B cell (primary cell): ENCODE data around the gene NDUFAF7. TPM values are rescaled to one million over a fixed set of nuclear protein-coding genes. Genes with fewer than 3 reads are reported as not detected.
"Not testable (repeated sequence)": the region's sequence is repeated elsewhere in the genome, so short reads cannot be mapped to it uniquely, and the experiment has no call there.

ENCODE experiments used
- ATAC-seq: fragments of 200-7000 bp; cut with Tn5 transposase; one replicate; pipeline ENCODE4 v1.10.0; 2021; ENCODE audit warnings: low read depth, mild to moderate bottlenecking, moderate number of reproducible peaks, moderate library complexity
- CTCF ChIA-PET: fragments of 350-600 bp; sonication (Branson Sonifier 250); formaldehyde crosslinking; loops from one replicate; lab custom pipeline; 2021; ENCODE audit warnings: antibody characterized with exemption, inconsistent platforms; lab: Charles Lee
- POLR2A ChIA-PET: fragments of 350-600 bp; sonication (Branson Sonifier 250); formaldehyde crosslinking; loops from one replicate; lab custom pipeline; 2021; ENCODE audit warnings: antibody characterized with exemption; lab: Charles Lee
- DNase-seq: peaks from one replicate; pipeline ENCODE4 v3.0.0; 2013
- H2AFZ ChIP-seq: 2 replicates; pipeline ENCODE4 v1.6.1; 2012; ENCODE audit warnings: mild to moderate bottlenecking, low read depth, low read length; ENCODE audit not compliant: insufficient read depth, poor library complexity, severe bottlenecking
- H3K27ac ChIP-seq, 2 donors: 1 replicate in 1 of 2; 2 replicates in 1 of 2; pipeline ENCODE4 v1.5.1; 2012 to 2013; ENCODE audit warnings: low read length in 2 of 2, mild to moderate bottlenecking in 2 of 2, moderate library complexity in 1 of 2
- H3K27me3 ChIP-seq, 4 experiments: fragments of 200-600 bp in 1 of 4; sonication (generic) in 1 of 4; replicated peaks in 1 of 4; 1 replicate in 2 of 4; 2 replicates in 2 of 4; pipeline versions ENCODE4 v1.6.1 to v1.7.0; 2013 to 2016; ENCODE audit warnings: low read length in 3 of 4, mild to moderate bottlenecking in 2 of 4, mixed read lengths in 1 of 4, moderate library complexity in 1 of 4; ENCODE audit not compliant: insufficient read depth in 4 of 4, control insufficient read depth in 3 of 4; ENCODE audit errors: control extremely low read depth in 1 of 4
- H3K36me3 ChIP-seq, 2 experiments: replicated peaks in 1 of 2; 1 replicate in 1 of 2; 2 replicates in 1 of 2; pipeline versions ENCODE4 v1.6.1 to v1.7.1; 2013; ENCODE audit warnings: low read length in 1 of 2; ENCODE audit not compliant: insufficient read depth in 2 of 2, control insufficient read depth in 1 of 2; ENCODE audit errors: control extremely low read depth in 1 of 2, extremely low read depth in 1 of 2
- H3K4me1 ChIP-seq, 2 donors: fragments of 200-600 bp in 1 of 2; sonication (generic) in 1 of 2; 1 replicate in 1 of 2; 2 replicates in 1 of 2; pipeline versions ENCODE4 v1.5.1 to v1.6.1; 2013 to 2017; ENCODE audit warnings: low read length in 2 of 2; ENCODE audit not compliant: control insufficient read depth in 2 of 2, insufficient read depth in 2 of 2
- H3K4me2 ChIP-seq: replicated peaks from 2 replicates; pipeline ENCODE3; 2012; ENCODE audit warnings: mild to moderate bottlenecking, low read depth, low read length; ENCODE audit not compliant: poor library complexity, severe bottlenecking
- H3K4me3 ChIP-seq, 5 experiments: fragments of 200-600 bp in 1 of 5; sonication (generic) in 1 of 5; 1 replicate in 3 of 5; 2 replicates in 2 of 5; pipeline versions ENCODE4 v1.5.1 to v1.7.0; 2011 to 2016; ENCODE audit warnings: low read length in 4 of 5, mild to moderate bottlenecking in 4 of 5, low read depth in 2 of 5, control low read depth in 1 of 5, moderate library complexity in 1 of 5; ENCODE audit not compliant: insufficient read depth in 1 of 5; ENCODE audit errors: control extremely low read depth in 1 of 5, extremely low read depth in 1 of 5
- H3K79me2 ChIP-seq: fragments of 200-600 bp; sonication (generic); one replicate; pipeline ENCODE4 v1.6.0; 2016; ENCODE audit warnings: low read length; ENCODE audit not compliant: control insufficient read depth, insufficient read depth
- H3K9ac ChIP-seq: fragments of 200-600 bp; sonication (generic); 2 replicates; pipeline ENCODE4 v1.6.1; 2017; ENCODE audit warnings: mild to moderate bottlenecking, low read length, moderate library complexity
- H3K9me3 ChIP-seq, 3 donors: one replicate each; pipeline versions ENCODE4 v1.6.1 to v1.7.1; 2013; ENCODE audit warnings: low read length in 2 of 3; ENCODE audit not compliant: control insufficient read depth in 2 of 3, insufficient read depth in 1 of 3; ENCODE audit errors: control extremely low read depth in 1 of 3
- H4K20me1 ChIP-seq: 2 replicates; pipeline ENCODE4 v1.6.0; 2012; ENCODE audit warnings: mild to moderate bottlenecking, low read length; ENCODE audit not compliant: insufficient read depth, control insufficient read depth, poor library complexity, severe bottlenecking
- H3K27ac Mint-ChIP-seq: one replicate; pipeline ENCODE4 v1.8.0; 2021; ENCODE audit warnings: mixed read lengths
- H3K27me3 Mint-ChIP-seq: one replicate; pipeline ENCODE4 v1.8.0; 2021; ENCODE audit warnings: mixed read lengths
- H3K4me1 Mint-ChIP-seq: one replicate; pipeline ENCODE4 v1.8.0; 2021; ENCODE audit warnings: mixed read lengths
- H3K4me3 Mint-ChIP-seq: one replicate; pipeline ENCODE4 v1.8.0; 2021; ENCODE audit warnings: mixed read lengths
- H3K9me3 Mint-ChIP-seq: one replicate; pipeline ENCODE4 v1.8.0; 2022; ENCODE audit warnings: mixed read lengths; ENCODE audit not compliant: insufficient read depth
- CTCF ChIP-seq: fragments of 200-600 bp; IDR thresholded peaks from one replicate; pipeline ENCODE4 v1.8.0; 2022; ENCODE audit warnings: antibody characterized with exemption, mild to moderate bottlenecking
- EZH2 ChIP-seq: IDR thresholded peaks from 2 replicates; pipeline ENCODE4 v1.6.1; 2012; ENCODE audit warnings: borderline replicate concordance, low read depth, mild to moderate bottlenecking, moderate library complexity, low read length; ENCODE audit not compliant: insufficient read depth, poor library complexity, severe bottlenecking
- WGBS: methylation state at CpG from one replicate; pipeline ENCODE4 v1.1.5; 2013; ENCODE audit warnings: missing lambda C conversion rate; ENCODE audit not compliant: insufficient coverage; 5-methylcytosine and 5-hydroxymethylcytosine counted together
- intact Hi-C: fragments of 100-400 bp; cut with micrococcal nuclease; formaldehyde crosslinking; loops from one replicate; pipeline ENCODE4 v1.10.0; 2022
- polyA plus RNA-seq: library from polyadenylated mRNA; depleted of rRNA; stranded (reverse); fragments of >200 nt; gene quantifications from 2 replicates; pipeline ENCODE4 v1.2.3, GENCODE V29; 2012
- total RNA-seq, 2 donors: library from RNA; stranded (reverse); fragments of 120-200 nt in 1 of 2; gene quantifications; 1 replicate in 1 of 2; 2 replicates in 1 of 2; pipeline versions ENCODE4 v1.2.3 to v1.2.4, GENCODE V29; 2013 to 2022

NDUFAF7 gene
- total and polyA plus RNA-seq, 2 donors (not counting 1 experiment from before 2014, with no cell fraction given) = 12.2 to 35.4 TPM

- CTCF ChIA-PET = interaction anchor here (1.1 to 5.0 kb wide), 6 partner anchors 62 to 661 kb away, joined by 3 to 29 read pairs (median 4); no protein-coding TSS in a partner anchor
- DNase-seq = peak; percentile 34
- Histone ChIP-seq H3K9me3 (no peaks in the 10 kb centered on the region), H3K4me3 (no peak overlapping the region), H3K27ac (no peak overlapping the region), H3K4me2 (no peak overlapping the region), H3K79me2 (peaks cover 11% of the 10 kb centered on the region), H3K36me3 (peaks cover 2 to 42% of the 10 kb centered on the region in 2 experiments), H4K20me1 (no peaks in the 10 kb centered on the region), H2AFZ (no peak overlapping the region), H3K27me3 (no peaks in the 10 kb centered on the region), H3K4me1 (no peaks in the 10 kb centered on the region), H3K9ac (no peak overlapping the region)
- TF ChIP-seq EZH2 (no peak), CTCF (no peak)
- Mint-ChIP-seq H3K27me3 (no peaks in the 10 kb centered on the region), H3K4me3 (no peak overlapping the region), H3K9me3 (no peaks in the 10 kb centered on the region), H3K27ac (no peak overlapping the region), H3K4me1 (peaks cover 14% of the 10 kb centered on the region)
- POLR2A ChIA-PET = no interaction called here
- ATAC-seq = peak; percentile 54
- intact Hi-C loops = loop anchor here (1.0 to 2.0 kb wide), 3 partner anchors 37 to 589 kb away; partner anchors contain the start of gene PRKD3
- no CpG with 5 or more reads among the region's 2 CpGs for WGBS
Measured at GRCh38 chr2:37287966-37288365, 56.5 kb downstream of the NDUFAF7 start.

DNA sequence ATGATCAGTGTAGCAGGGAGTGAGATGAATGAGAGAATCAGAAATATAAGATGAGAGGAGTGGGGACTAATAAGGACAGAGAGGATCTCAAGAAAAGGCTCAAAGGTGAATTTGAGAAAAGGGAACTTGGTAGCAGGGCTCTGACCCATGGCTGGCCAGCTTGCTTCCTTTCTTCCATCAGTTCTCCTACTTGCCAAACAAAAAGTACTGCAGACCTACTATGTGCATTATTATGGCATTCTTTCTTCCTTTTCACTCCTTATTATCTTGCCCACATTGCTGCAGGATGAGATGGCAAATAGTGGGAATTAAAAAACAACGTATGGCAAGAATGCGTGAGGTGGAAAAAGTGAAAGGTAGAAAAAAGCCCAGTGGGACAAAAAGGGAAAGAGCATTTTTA is 60.2 kb downstream of the NDUFAF7 start:
- ChIA-PET POLR2A (no interaction called here), CTCF (interaction anchor here (0.8 to 1.3 kb wide), 2 partner anchors 104 to 105 kb away, joined by 3 to 4 read pairs; no protein-coding TSS in a partner anchor)
- Histone ChIP-seq H3K9ac (no peak overlapping the region), H3K4me1 (peaks cover 6 to 10% of the 10 kb centered on the region in 2 donors), H3K36me3 (peaks cover 0 to 29% of the 10 kb centered on the region in 2 experiments), H3K9me3 (no peaks in the 10 kb centered on the region), H3K27ac (no peak overlapping the region), H3K4me3 (no peak overlapping the region), H3K79me2 (peaks cover 33% of the 10 kb centered on the region), H2AFZ (no peak overlapping the region), H4K20me1 (no peaks in the 10 kb centered on the region), H3K27me3 (no peaks in the 10 kb centered on the region), H3K4me2 (no peak overlapping the region)
- intact Hi-C loops = no loop called here
- DNase-seq (no peak), ATAC-seq (no peak)
- peaks cover 24% of the 10 kb centered on the region for H3K4me1 Mint-ChIP-seq
- H3K4me3 Mint-ChIP-seq = no peak overlapping the region
- no peaks in the 10 kb centered on the region for H3K9me3 Mint-ChIP-seq
- WGBS = no CpG with 5 or more reads among the region's 2 CpGs
- TF ChIP-seq CTCF (no peak), EZH2 (no peak)
- H3K27me3 Mint-ChIP-seq = no peaks in the 10 kb centered on the region
- no peak overlapping the region for H3K27ac Mint-ChIP-seq

DNA sequence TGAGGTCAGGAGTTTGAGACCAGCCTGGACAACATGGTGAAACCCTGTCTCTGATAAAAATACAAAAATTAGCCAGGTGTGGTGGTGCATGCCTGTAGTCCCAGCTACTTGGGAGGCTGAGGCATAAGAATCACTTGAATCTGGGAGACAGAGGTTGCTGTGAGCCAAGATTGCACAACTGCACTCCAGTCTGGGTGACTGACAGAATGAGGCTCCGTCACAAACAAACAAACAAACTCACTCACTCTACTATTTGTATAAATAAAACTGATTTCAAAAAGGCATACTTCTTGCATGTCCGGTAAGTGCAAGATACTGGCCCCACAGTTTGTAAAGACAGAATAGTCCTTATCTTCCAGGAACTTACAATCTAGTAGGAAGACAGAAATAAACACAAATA is 63.4 kb downstream of the NDUFAF7 start:
- no CpG with 5 or more reads among the region's 2 CpGs for WGBS
- H3K9me3 ChIP-seq, H3K9me3 Mint-ChIP-seq, H3K4me3 ChIP-seq, H2AFZ ChIP-seq, H4K20me1 ChIP-seq, H3K27ac ChIP-seq, ATAC-seq, H3K27me3 Mint-ChIP-seq, H3K27ac Mint-ChIP-seq, intact Hi-C loops, H3K4me2 ChIP-seq, H3K4me3 Mint-ChIP-seq, CTCF ChIA-PET, H3K27me3 ChIP-seq, DNase-seq, H3K4me1 ChIP-seq, POLR2A ChIA-PET, H3K9ac ChIP-seq: not testable (repeated sequence)
- peaks cover 43% of the 10 kb centered on the region for H3K4me1 Mint-ChIP-seq
- peaks cover 0 to 14% of the 10 kb centered on the region in 2 experiments for H3K36me3 ChIP-seq
- H3K79me2 ChIP-seq = peaks cover 61% of the 10 kb centered on the region
